Right forelimb (tissue), 1 donor: ENCODE measurements around the gene ALKAL2.

Source experiments
- DNase-seq: peaks from one replicate; pipeline ENCODE4 v3.0.0-alpha.2; 2018

The ALKAL2 gene

GRCh38 chr2:289362-290089 is 1.6 kb upstream of the ALKAL2 start:
- DNase-seq, result peak; percentile 59

- DNase-seq, result no peak
These were observed 969 bp upstream of the ALKAL2 start for GRCh38 chr2:288758-289361.

DNA sequence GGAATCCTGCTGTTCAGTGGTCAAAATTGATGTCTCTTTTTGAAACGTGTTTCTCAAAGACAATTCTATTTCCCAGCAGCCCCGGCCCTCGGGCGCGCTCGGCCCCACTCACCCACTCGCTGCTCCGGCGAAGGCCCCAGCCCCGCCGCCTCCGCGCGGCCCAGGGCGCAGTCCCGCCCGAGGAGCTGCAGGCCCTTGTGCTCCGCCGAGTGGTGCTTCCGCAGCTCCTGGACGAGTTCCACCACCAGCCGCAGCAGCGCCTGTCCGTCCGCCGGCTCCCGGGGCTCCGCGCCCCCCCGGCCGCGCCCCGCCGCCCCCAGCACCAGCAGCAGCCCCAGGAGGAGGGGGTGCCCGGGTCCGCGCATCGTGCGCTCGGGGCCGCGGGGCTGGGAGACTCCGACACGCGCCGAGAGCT is 413 bp downstream of the ALKAL2 start:
- peak; percentile 79 for DNase-seq

- no peak for DNase-seq
These were observed 1.0 kb downstream of the ALKAL2 start for GRCh38 chr2:286774-287392.

DNA sequence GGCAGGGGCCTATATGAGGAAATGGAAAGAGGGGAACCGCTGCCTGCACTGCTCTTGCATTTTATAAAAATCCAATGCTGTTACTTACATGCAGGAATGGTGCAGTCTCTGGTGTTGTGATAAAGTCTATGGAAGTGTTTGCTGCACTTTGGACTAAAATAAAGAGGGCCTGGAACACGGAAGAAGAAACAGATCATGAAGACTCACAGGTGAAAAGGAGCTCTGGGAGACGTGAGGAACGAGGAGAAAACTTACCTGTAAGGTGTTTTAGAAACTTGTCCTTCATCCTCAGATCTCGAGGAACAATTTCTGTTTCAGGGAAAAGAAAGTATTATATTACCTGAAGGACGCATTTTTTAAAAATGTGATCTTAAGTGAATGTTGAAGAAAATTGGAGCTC is 1.9 kb downstream of the ALKAL2 start:
- DNase-seq, result no peak

- no peak for DNase-seq
These were observed 2.4 kb downstream of the ALKAL2 start for GRCh38 chr2:285531-285930.

- no peak for DNase-seq
These were observed 2.9 kb downstream of the ALKAL2 start for GRCh38 chr2:284896-285492.

- no peak for DNase-seq
These were observed 3.7 kb downstream of the ALKAL2 start for GRCh38 chr2:283996-284794.

DNA sequence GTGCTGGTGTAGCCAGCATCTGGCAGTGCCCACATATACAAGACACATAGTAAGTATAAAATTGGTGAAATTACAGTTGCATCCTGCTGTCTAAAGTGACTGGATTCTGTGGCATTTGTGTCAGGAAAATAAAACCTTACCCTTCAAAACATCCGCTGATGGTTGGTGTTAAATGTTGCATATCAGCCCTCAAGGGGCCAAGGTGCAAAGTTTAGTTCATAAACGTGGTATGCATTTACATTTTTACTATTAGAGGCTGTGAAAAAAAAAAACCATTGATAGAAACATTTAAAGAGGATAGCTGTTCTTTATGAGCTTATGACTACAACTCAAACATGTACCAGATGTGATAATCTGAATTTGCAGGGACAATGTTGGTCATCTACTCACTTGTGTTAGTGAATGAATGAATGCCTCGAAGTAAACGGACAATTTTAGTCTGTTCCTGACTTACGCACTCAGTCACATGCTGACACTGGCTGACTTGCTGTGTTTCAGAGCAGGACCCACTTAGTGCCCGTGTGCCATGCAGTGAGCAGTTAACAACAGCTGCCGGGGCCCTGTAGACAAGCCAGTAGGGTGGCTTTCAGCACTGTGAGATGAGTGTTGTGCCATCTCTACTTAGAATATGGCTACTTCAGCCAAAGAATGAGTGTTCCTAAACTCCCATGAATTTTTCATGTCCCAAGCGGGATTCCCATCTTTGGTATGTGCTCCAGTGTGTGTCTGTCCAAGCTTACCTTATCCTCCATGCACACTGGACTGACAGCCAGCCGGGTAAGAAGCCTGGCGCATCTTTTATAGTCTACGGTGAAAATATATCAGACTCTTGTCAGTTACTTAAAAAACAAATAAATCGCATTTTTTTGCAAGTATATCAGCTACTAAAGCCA is 5.3 kb downstream of the ALKAL2 start:
- DNase-seq, result no peak

DNA sequence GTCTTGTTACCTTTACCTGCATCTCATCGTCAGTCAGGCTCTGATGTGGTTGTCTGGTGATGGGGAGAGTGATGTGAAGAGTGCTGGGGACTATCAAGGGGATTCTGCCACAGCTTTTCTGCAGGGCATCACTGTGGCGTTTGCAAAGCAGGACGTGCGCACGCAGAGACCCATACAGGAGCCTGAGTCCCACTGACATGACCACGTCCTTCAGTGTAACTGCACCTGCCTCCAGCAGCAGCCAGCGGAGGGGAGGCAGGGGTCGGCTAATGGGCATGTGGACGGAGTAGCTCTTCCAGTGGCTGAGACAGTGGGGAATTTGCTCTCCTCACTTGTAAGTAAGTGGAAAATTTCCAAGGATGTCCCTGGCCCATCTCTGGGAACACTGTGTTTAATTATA is 6.5 kb downstream of the ALKAL2 start:
- no peak for DNase-seq

- DNase-seq, result no peak
These were observed 7.2 kb downstream of the ALKAL2 start for GRCh38 chr2:280650-281110.

GRCh38 chr2:279956-280649 is 7.8 kb downstream of the ALKAL2 start:
- DNase-seq, result no peak

GRCh38 chr2:279366-279765 is 8.5 kb downstream of the ALKAL2 start:
- no peak for DNase-seq

GRCh38 chr2:278927-279320 is 9.0 kb downstream of the ALKAL2 start:
- DNase-seq, result no peak

DNA sequence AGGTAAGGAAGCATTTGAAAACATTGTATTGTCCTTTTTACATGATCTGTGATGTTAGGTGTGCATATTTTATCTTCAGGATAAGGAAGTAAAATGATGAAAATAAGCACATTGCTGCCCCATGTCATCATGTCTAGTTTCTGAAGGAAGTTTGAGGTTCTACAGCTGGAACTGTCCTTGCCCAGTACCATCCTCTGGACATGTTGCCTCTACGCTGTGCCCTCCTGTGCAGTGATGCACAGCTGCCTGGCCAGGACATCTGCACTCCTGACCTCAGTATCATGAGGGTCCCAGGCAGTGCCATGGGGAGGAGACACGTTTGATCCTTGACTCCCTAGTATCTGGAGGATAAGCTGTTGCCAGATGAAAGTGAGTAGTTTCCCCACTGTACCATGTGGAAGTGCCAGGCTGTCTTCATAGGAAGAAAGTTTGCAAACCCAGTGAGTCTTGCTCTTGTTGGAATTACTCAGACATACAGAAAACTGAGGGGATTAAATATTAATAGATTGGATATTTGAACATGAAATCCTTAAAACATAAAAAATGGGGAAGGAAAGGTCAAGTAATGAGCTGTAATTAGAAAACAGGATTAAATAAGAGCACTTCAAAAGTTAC is 9.5 kb downstream of the ALKAL2 start:
- no peak for DNase-seq

GRCh38 chr2:275466-275865 is 12.4 kb downstream of the ALKAL2 start:
- no peak for DNase-seq

DNA sequence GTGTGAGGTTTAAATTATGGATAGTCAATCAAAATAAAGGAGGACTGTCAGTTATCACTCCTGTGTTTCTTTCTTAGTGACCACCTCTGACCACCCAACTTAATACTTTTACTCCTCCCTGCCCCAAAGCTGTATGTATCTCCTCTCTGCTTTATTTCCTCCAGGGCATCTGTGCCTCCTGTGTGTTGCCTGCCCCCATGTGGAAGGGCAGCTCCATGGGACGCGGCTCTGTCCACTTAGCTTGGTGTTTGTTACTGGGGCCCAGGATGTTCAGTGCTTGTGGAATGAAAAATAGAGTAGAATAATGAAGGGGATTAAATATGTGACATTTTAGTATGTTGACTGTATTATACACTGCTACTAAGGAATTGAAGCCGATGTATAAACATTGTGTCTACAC is 13.4 kb downstream of the ALKAL2 start:
- no peak for DNase-seq

DNA sequence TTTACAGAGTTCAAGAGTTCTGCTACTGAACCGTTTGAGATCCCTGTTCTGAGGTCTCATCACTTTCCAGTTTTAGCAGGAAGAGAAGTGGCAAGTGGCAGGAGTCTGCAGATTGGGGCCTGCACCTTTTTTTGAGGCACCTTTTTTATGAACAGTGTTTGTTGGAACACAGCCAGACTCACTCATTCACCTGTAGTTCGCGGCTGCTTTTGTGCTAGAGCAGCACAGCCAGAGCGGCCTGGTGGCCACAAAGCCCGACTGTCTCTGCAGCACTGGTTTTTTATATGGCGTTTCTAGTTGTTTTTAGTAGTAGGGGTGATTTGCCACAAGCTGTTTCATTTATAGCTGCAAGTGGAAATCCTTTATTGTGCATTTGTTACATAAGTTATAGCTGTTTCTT is 14.6 kb downstream of the ALKAL2 start:
- DNase-seq, result no peak

- DNase-seq, result no peak
These were observed 16.0 kb downstream of the ALKAL2 start for GRCh38 chr2:271917-272316.

- DNase-seq, result no peak
These were observed 17.0 kb downstream of the ALKAL2 start for GRCh38 chr2:270861-271260.
